Measurements from ENCODE around the gene RAD23B. TPM values are rescaled to one million over a fixed set of nuclear protein-coding genes. Genes with fewer than 3 reads are reported as not detected.

RAD23B gene
- polyA plus RNA-seq, 3 donors = 21.6 to 50.0 (median 24.7) TPM

DNA sequence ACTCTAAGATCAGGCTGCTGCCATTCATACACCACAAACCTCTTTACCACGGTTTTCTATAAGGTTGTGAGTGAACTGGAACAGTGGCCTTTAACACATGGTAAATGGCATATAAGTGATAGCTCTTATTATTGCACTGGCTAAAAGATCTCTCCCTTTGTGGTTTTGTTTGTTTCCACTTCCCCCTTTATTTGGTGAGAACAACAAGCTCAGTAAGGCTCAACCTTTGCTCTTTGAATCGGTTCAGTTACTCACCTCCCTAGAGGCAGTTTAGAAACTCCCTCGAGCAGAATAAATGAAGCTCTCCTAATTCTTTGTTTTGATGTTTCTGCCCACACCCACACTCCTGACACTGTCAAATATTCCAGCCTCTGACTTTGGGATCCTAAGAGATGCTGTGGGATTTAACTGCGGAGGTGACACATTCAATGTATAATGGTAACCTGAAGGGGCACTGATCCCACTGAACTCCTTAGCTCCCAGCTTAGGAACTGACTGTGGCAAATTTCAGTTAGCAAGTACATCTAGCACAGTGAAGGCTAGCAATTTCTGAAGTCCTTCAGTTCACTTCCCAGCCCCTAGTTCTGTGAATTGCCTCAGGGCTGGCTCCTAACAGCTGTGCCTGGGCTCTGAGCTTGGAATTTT, 22.5 kb upstream of the RAD23B start:
- H3K9me3 Mint-ChIP-seq = peaks cover 0 to 9% (median 4%) of the 10 kb centered on the region in 7 donors
- H3K4me3 Mint-ChIP-seq = no peak overlapping the region
- DNase-seq = no peak
- no peaks in the 10 kb centered on the region for H3K4me1 ChIP-seq (ENCODE audit: control insufficient read depth in 1 of 2, insufficient read depth in 2 of 2, low read length in 2 of 2)
- no peak overlapping the region for H3K27ac Mint-ChIP-seq
- no peak overlapping the region for H3K4me3 ChIP-seq (replicated peaks in 1 of 3; ENCODE audit: low read depth in 2 of 3, low read length in 3 of 3)
- no peak overlapping the region for H3K27ac ChIP-seq (ENCODE audit: low read depth in 1 of 2, low read length in 2 of 2)
- no peaks in the 10 kb centered on the region for H3K36me3 Mint-ChIP-seq
- no peak overlapping the region for H2AFZ ChIP-seq (ENCODE audit: insufficient read depth, low read depth, low read length, poor library complexity, severe bottlenecking)
- peaks cover 3% of the 10 kb centered on the region for H3K4me1 Mint-ChIP-seq
- H3K4me2 ChIP-seq (replicated peaks; ENCODE audit: extremely low read depth, low read length, poor library complexity, severe bottlenecking) = no peak overlapping the region
- H3K9me3 ChIP-seq (replicated peaks in 1 of 2; ENCODE audit: control insufficient read depth in 1 of 2, insufficient read depth in 1 of 2, low read length in 2 of 2) = no peaks in the 10 kb centered on the region
- WGBS (ENCODE audit: insufficient coverage) = 0% methylated on average over 1 of the region's 4 CpGs
- TF ChIP-seq, protein P1, sequence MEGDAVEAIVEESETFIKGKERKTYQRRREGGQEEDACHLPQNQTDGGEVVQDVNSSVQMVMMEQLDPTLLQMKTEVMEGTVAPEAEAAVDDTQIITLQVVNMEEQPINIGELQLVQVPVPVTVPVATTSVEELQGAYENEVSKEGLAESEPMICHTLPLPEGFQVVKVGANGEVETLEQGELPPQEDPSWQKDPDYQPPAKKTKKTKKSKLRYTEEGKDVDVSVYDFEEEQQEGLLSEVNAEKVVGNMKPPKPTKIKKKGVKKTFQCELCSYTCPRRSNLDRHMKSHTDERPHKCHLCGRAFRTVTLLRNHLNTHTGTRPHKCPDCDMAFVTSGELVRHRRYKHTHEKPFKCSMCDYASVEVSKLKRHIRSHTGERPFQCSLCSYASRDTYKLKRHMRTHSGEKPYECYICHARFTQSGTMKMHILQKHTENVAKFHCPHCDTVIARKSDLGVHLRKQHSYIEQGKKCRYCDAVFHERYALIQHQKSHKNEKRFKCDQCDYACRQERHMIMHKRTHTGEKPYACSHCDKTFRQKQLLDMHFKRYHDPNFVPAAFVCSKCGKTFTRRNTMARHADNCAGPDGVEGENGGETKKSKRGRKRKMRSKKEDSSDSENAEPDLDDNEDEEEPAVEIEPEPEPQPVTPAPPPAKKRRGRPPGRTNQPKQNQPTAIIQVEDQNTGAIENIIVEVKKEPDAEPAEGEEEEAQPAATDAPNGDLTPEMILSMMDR (IDR thresholded peaks at IDR 0.05) = no peak
- H4K20me1 ChIP-seq (ENCODE audit: insufficient read depth, low read length) = no peaks in the 10 kb centered on the region
- intact Hi-C loops (cut with micrococcal nuclease) = no loop called here
- H3K9ac ChIP-seq (ENCODE audit: insufficient read depth, low read length, poor library complexity, severe bottlenecking) = no peak overlapping the region
- H3K27me3 Mint-ChIP-seq (ENCODE audit: low read depth in 3 of 3) = peaks cover 3 to 4% (median 3%) of the 10 kb centered on the region in 3 donors
- H3K79me2 ChIP-seq (ENCODE audit: insufficient read depth, low read length) = no peaks in the 10 kb centered on the region
- H3K27me3 ChIP-seq (ENCODE audit: control insufficient read depth in 2 of 2, insufficient read depth in 2 of 2, low read length in 2 of 2) = no peaks in the 10 kb centered on the region
- H3K36me3 ChIP-seq (replicated peaks in 1 of 2; ENCODE audit: control insufficient read depth in 1 of 2, insufficient read depth in 2 of 2, low read length in 2 of 2) = no peaks in the 10 kb centered on the region

- WGBS (ENCODE audit: insufficient coverage) = 90% methylated on average over 2 of the region's 5 CpGs
- Histone ChIP-seq H2AFZ (ENCODE audit: insufficient read depth, low read depth, low read length, poor library complexity, severe bottlenecking) (no peak overlapping the region), H3K4me2 (replicated peaks; ENCODE audit: extremely low read depth, low read length, poor library complexity, severe bottlenecking) (no peak overlapping the region), H3K4me1 (ENCODE audit: control insufficient read depth in 1 of 2, insufficient read depth in 2 of 2, low read length in 2 of 2) (no peaks in the 10 kb centered on the region), H3K4me3 (replicated peaks in 1 of 3; ENCODE audit: low read depth in 2 of 3, low read length in 3 of 3) (no peak overlapping the region), H3K9me3 (replicated peaks in 1 of 2; ENCODE audit: control insufficient read depth in 1 of 2, insufficient read depth in 1 of 2, low read length in 2 of 2) (no peaks in the 10 kb centered on the region), H3K27me3 (ENCODE audit: control insufficient read depth in 2 of 2, insufficient read depth in 2 of 2, low read length in 2 of 2) (no peaks in the 10 kb centered on the region), H3K36me3 (replicated peaks in 1 of 2; ENCODE audit: control insufficient read depth in 1 of 2, insufficient read depth in 2 of 2, low read length in 2 of 2) (no peaks in the 10 kb centered on the region), H3K79me2 (ENCODE audit: insufficient read depth, low read length) (no peaks in the 10 kb centered on the region), H4K20me1 (ENCODE audit: insufficient read depth, low read length) (no peaks in the 10 kb centered on the region), H3K9ac (ENCODE audit: insufficient read depth, low read length, poor library complexity, severe bottlenecking) (no peak overlapping the region), H3K27ac (ENCODE audit: low read depth in 1 of 2, low read length in 2 of 2) (no peak overlapping the region)
- Mint-ChIP-seq H3K27me3 (ENCODE audit: low read depth in 3 of 3) (peaks cover 3 to 4% (median 3%) of the 10 kb centered on the region in 3 donors), H3K36me3 (no peaks in the 10 kb centered on the region), H3K9me3 (peaks cover 0 to 9% (median 4%) of the 10 kb centered on the region in 7 donors), H3K27ac (no peak overlapping the region), H3K4me3 (no peak overlapping the region), H3K4me1 (peaks cover 3% of the 10 kb centered on the region)
- intact Hi-C loops (cut with micrococcal nuclease) = no loop called here
- TF ChIP-seq, protein P1 (IDR thresholded peaks at IDR 0.05) = no peak
- no peak for DNase-seq
Measured at GRCh38 chr9:107261106-107261505, 22.0 kb upstream of the RAD23B start.

Data from CD14-positive monocyte (primary cell).